ENCODE measurements around the gene TMEM132D.

TMEM132D gene

DNA sequence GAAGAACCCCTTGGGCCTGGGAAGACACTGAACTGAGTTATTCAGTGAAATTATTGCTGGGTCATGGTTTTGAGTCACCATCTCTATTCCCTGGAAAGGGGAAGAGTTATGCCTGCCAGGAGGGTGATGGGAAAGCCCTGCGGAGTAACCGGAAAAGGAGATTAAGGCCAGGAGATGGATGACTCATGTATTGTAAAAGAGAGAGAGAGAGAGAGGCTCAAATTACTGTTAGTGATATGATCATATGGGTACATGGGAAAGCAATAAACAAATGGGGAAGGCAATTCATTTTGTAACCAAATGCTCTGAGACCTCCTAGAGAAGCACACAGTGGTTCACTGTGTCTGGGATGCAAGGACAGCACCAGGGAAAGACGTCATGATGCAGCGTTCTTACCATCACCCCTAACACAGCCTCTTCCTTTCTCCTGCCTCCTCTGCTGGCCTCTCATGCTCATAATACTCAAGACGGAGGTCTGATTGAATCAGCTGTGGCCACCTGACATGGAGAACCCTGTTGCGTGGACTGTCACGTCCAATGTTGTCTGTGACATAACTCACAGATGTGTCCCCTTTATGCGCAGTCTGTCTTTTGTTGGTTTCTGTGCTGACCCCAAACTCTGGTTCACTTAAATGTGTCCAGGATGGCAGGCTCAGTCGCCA is 243.7 kb downstream of the TMEM132D start:
- Histone ChIP-seq H3K9ac (ENCODE audit: low read length in 5 of 5) (no peak overlapping the region), H3K36me3 (ENCODE audit: control insufficient read depth in 5 of 5, insufficient read depth in 5 of 5, low read length in 5 of 5) (no peaks in the 10 kb centered on the region), H3K4me1 (ENCODE audit: control insufficient read depth in 5 of 5, insufficient read depth in 5 of 5, low read length in 5 of 5) (no peaks in the 10 kb centered on the region), H3K9me3 (ENCODE audit: control insufficient read depth in 5 of 5, low read length in 5 of 5) (peaks cover 0 to 8% (median 0%) of the 10 kb centered on the region in 5 donors), H3K27me3 (ENCODE audit: control insufficient read depth in 5 of 5, insufficient read depth in 4 of 5, low read length in 5 of 5) (no peaks in the 10 kb centered on the region), H3K4me3 (ENCODE audit: low read depth in 1 of 5, low read length in 5 of 5) (no peak overlapping the region), H3K27ac (ENCODE audit: low read depth, low read length) (no peak overlapping the region)

DNA sequence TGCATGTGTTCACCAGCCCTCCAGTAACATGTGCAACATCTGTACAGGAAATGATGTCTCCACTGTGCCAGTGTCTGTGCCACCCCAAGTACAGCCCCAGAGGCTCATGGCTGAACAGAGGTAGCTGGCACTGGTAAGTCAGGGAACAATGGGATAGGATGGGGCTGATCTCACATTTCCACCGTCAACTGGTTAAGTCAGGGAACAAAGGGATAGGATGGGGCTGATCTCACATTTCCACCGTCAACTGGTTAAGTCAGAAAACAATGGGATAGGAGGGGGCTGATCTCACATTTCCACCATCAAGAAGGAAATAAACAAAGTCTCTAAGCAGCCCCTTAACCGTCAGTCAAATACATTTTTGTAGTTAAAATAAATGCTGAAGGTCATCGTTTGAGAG is 246.6 kb downstream of the TMEM132D start:
- Histone ChIP-seq H3K27me3 (ENCODE audit: control insufficient read depth in 5 of 5, insufficient read depth in 4 of 5, low read length in 5 of 5) (no peaks in the 10 kb centered on the region), H3K27ac (ENCODE audit: low read depth, low read length) (no peak overlapping the region), H3K36me3 (ENCODE audit: control insufficient read depth in 5 of 5, insufficient read depth in 5 of 5, low read length in 5 of 5) (no peaks in the 10 kb centered on the region), H3K4me3 (ENCODE audit: low read depth in 1 of 5, low read length in 5 of 5) (no peak overlapping the region), H3K9ac (ENCODE audit: low read length in 5 of 5) (no peak overlapping the region), H3K4me1 (ENCODE audit: control insufficient read depth in 5 of 5, insufficient read depth in 5 of 5, low read length in 5 of 5) (no peaks in the 10 kb centered on the region), H3K9me3 (ENCODE audit: control insufficient read depth in 5 of 5, low read length in 5 of 5) (peaks cover 2 to 14% (median 7%) of the 10 kb centered on the region in 5 donors)

DNA sequence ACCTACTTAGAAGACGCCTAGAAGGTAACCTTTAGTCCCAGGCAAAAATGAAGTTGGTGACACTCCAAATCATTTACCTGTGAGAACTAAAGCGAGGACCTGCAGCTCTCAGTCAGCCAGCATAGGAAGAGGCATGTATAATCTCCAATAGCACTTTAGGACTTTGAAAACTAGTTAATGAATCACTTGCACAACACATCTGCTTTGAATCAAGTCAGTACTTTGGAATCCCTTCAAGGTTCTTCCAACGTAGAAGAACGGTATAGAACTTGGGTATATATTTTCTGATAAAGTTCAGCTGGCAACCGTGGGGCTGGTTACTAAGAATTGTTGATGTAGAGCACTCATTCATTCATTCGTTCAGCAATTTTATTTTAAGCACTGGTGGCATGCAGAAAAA is 251.9 kb downstream of the TMEM132D start:
- H3K4me1 ChIP-seq (ENCODE audit: control insufficient read depth in 5 of 5, insufficient read depth in 5 of 5, low read length in 5 of 5), result no peaks in the 10 kb centered on the region
- H3K4me3 ChIP-seq (ENCODE audit: low read depth in 1 of 5, low read length in 5 of 5), result no peak overlapping the region
- H3K9ac ChIP-seq (ENCODE audit: low read length in 5 of 5), result no peak overlapping the region

DNA sequence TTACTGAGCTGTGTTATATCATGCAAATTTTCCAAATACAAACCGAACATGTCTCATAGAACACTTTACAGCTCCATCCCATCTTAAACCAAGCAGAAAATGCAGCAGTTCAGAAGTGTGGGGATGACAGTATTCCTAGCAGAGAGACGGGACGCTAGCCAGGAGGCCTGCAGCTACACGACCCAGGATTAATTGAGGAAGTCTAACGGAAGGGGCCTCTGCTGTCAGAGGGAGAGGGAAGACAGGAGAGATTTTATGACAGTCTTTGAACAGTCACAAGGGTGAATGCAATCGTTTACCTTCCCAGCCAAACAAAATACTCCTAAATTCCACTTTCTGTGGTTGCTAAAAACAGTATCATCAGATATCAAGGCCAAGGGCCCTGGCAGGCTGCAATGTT is 261.9 kb downstream of the TMEM132D start:
- H3K27ac ChIP-seq (ENCODE audit: low read depth, low read length), result no peak overlapping the region
- H3K4me1 ChIP-seq (ENCODE audit: control insufficient read depth in 5 of 5, insufficient read depth in 5 of 5, low read length in 5 of 5), result no peaks in the 10 kb centered on the region
- no peak overlapping the region for H3K4me3 ChIP-seq (ENCODE audit: low read depth in 1 of 5, low read length in 5 of 5)
- no peak overlapping the region for H3K9ac ChIP-seq (ENCODE audit: low read length in 5 of 5)
- no peaks in the 10 kb centered on the region for H3K27me3 ChIP-seq (ENCODE audit: control insufficient read depth in 5 of 5, insufficient read depth in 4 of 5, low read length in 5 of 5)
- H3K36me3 ChIP-seq (ENCODE audit: control insufficient read depth in 5 of 5, insufficient read depth in 5 of 5, low read length in 5 of 5), result no peaks in the 10 kb centered on the region
- no peaks in the 10 kb centered on the region for H3K9me3 ChIP-seq (ENCODE audit: control insufficient read depth in 5 of 5, low read length in 5 of 5)

More for the DNA sequence above, 251.9 kb downstream of the TMEM132D start:
- peaks cover 2 to 21% (median 5%) of the 10 kb centered on the region in 5 donors for H3K9me3 ChIP-seq (ENCODE audit: control insufficient read depth in 5 of 5, low read length in 5 of 5)
- H3K27me3 ChIP-seq (ENCODE audit: control insufficient read depth in 5 of 5, insufficient read depth in 4 of 5, low read length in 5 of 5), result no peaks in the 10 kb centered on the region
- H3K36me3 ChIP-seq (ENCODE audit: control insufficient read depth in 5 of 5, insufficient read depth in 5 of 5, low read length in 5 of 5), result no peaks in the 10 kb centered on the region
- no peak overlapping the region for H3K27ac ChIP-seq (ENCODE audit: low read depth, low read length)

DNA sequence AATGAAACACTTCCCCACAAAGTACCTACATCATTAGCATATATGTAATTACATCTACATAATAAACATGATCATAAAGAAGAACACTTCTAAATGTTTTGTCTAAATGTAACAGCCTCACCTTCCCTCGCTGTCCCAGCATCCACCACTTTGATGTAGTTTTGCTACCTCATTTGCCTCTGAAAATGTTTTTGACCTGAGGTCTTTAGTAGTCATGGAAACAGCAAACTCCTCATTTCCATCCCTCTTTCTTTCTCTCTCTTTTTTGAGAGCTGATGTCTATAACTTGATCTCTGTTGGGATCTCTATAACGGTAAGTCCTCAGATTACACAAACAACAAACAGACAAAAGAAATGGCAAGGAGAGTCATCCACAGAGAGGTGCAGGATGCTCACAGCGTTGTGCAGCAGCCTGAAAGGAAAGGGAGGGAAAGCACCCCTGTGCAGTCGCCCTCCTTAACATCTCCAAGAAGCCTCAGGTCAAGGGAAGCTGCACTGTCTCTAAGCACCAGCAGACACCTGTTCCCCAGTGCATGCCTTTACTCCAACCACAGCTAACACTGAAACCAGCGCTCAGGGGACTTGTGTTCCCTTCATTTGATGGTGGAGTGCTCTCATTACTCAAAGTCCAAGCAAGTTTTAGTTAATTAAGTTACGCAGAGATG is 268.7 kb downstream of the TMEM132D start:
- H3K27ac ChIP-seq (ENCODE audit: low read depth, low read length), result no peak overlapping the region
- H3K27me3 ChIP-seq (ENCODE audit: control insufficient read depth in 5 of 5, insufficient read depth in 4 of 5, low read length in 5 of 5), result no peaks in the 10 kb centered on the region

DNA sequence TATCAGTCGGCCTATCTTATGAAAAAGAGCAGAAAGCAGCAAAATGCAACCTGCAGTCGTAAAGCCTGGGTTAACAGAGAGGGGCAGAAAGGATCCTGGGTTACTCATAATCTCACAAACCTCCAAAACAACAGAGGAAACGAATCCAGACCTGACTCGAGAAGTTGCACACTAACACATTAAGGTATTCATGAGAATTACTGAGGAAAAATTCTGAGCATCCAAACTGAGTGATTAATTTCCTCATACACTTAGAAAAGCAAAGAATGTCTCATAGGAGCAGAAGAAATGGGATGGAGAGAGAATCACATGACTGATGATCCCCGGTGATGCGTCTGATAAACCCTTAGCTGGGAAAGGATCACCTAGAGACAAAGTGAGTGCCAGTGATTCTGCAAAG is 272.5 kb downstream of the TMEM132D start:
- no peaks in the 10 kb centered on the region for H3K27me3 ChIP-seq (ENCODE audit: control insufficient read depth in 5 of 5, insufficient read depth in 4 of 5, low read length in 5 of 5)
- no peaks in the 10 kb centered on the region for H3K36me3 ChIP-seq (ENCODE audit: control insufficient read depth in 5 of 5, insufficient read depth in 5 of 5, low read length in 5 of 5)
- no peak overlapping the region for H3K4me3 ChIP-seq (ENCODE audit: low read depth in 1 of 5, low read length in 5 of 5)
- no peak overlapping the region for H3K9ac ChIP-seq (ENCODE audit: low read length in 5 of 5)
- no peaks in the 10 kb centered on the region for H3K4me1 ChIP-seq (ENCODE audit: control insufficient read depth in 5 of 5, insufficient read depth in 5 of 5, low read length in 5 of 5)
- H3K27ac ChIP-seq (ENCODE audit: low read depth, low read length), result no peak overlapping the region
- peaks cover 0 to 3% (median 0%) of the 10 kb centered on the region in 5 donors for H3K9me3 ChIP-seq (ENCODE audit: control insufficient read depth in 5 of 5, low read length in 5 of 5)

More for the DNA sequence above, 268.7 kb downstream of the TMEM132D start:
- no peak overlapping the region for H3K4me3 ChIP-seq (ENCODE audit: low read depth in 1 of 5, low read length in 5 of 5)
- no peaks in the 10 kb centered on the region for H3K9me3 ChIP-seq (ENCODE audit: control insufficient read depth in 5 of 5, low read length in 5 of 5)
- no peaks in the 10 kb centered on the region for H3K36me3 ChIP-seq (ENCODE audit: control insufficient read depth in 5 of 5, insufficient read depth in 5 of 5, low read length in 5 of 5)
- no peaks in the 10 kb centered on the region for H3K4me1 ChIP-seq (ENCODE audit: control insufficient read depth in 5 of 5, insufficient read depth in 5 of 5, low read length in 5 of 5)
- H3K9ac ChIP-seq (ENCODE audit: low read length in 5 of 5), result no peak overlapping the region

DNA sequence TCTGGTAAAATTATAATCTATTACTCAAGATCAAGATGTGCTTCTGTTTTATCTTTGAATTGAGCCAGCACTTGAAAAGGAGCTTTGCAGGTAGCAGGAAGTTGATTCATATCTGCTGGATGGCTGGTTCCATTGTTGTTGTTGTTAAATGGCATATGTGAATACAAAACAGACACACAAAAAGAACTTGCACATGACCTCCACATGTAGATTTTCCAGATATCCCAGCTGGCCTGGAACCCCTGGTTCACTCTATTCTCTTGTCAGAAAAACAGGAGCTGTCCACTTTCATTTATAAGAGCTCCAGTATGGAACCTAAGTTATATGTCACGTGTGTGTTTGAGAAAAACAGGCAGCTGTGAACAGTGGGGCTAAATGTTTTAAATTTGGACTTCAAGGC is 273.9 kb downstream of the TMEM132D start:
- no peaks in the 10 kb centered on the region for H3K4me1 ChIP-seq (ENCODE audit: control insufficient read depth in 5 of 5, insufficient read depth in 5 of 5, low read length in 5 of 5)
- no peak overlapping the region for H3K27ac ChIP-seq (ENCODE audit: low read depth, low read length)
- no peak overlapping the region for H3K4me3 ChIP-seq (ENCODE audit: low read depth in 1 of 5, low read length in 5 of 5)
- no peaks in the 10 kb centered on the region for H3K27me3 ChIP-seq (ENCODE audit: control insufficient read depth in 5 of 5, insufficient read depth in 4 of 5, low read length in 5 of 5)
- H3K36me3 ChIP-seq (ENCODE audit: control insufficient read depth in 5 of 5, insufficient read depth in 5 of 5, low read length in 5 of 5), result no peaks in the 10 kb centered on the region
- peaks cover 0 to 3% (median 0%) of the 10 kb centered on the region in 5 donors for H3K9me3 ChIP-seq (ENCODE audit: control insufficient read depth in 5 of 5, low read length in 5 of 5)
- no peak overlapping the region for H3K9ac ChIP-seq (ENCODE audit: low read length in 5 of 5)

DNA sequence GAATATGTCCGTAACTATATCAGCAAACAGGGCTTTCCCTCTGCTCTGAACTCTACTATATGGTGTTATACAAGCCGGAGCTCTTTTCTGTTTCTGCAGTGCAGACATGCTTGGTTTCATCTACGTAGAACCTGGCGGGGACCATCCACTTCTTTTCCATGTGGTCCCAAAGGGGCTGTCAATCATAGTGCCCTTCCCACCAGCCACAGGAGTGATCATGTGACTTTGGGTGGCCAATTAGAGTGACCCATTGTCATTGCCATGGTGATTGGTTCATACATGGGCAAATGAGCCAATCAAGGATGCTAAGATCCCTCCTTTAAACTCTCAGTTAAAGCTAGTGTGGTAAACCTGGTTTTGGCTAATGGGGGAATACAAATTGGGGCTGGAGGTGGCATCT is 281.3 kb downstream of the TMEM132D start:
- Histone ChIP-seq H3K36me3 (ENCODE audit: control insufficient read depth in 5 of 5, insufficient read depth in 5 of 5, low read length in 5 of 5) (no peaks in the 10 kb centered on the region), H3K9me3 (ENCODE audit: control insufficient read depth in 5 of 5, low read length in 5 of 5) (peaks cover 0 to 18% (median 3%) of the 10 kb centered on the region in 5 donors), H3K27ac (ENCODE audit: low read depth, low read length) (no peak overlapping the region), H3K4me1 (ENCODE audit: control insufficient read depth in 5 of 5, insufficient read depth in 5 of 5, low read length in 5 of 5) (no peaks in the 10 kb centered on the region), H3K4me3 (ENCODE audit: low read depth in 1 of 5, low read length in 5 of 5) (no peak overlapping the region), H3K27me3 (ENCODE audit: control insufficient read depth in 5 of 5, insufficient read depth in 4 of 5, low read length in 5 of 5) (peaks cover 0 to 3% (median 0%) of the 10 kb centered on the region in 5 donors), H3K9ac (ENCODE audit: low read length in 5 of 5) (no peak overlapping the region)

DNA sequence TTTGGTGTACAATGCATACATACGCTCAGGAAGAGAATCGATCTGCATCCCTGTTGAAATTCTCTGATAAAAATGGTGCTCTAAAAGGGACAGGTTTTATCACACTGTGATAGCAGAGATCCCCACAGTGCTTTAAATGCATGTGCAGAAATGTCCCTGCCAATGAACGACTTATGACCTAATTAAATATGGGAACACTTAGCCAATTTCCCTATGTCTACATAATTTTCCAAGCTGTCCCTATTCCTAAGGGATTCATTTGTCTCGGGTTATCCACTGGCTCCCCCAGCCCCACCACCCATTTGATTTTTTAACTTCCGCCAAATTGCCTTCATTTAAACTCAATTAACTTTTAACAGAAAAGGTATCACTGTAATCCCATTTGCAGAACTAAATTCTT is 284.6 kb downstream of the TMEM132D start:
- Histone ChIP-seq H3K9me3 (ENCODE audit: control insufficient read depth in 5 of 5, low read length in 5 of 5) (peaks cover 0 to 16% (median 3%) of the 10 kb centered on the region in 5 donors), H3K27ac (ENCODE audit: low read depth, low read length) (no peak overlapping the region), H3K9ac (ENCODE audit: low read length in 5 of 5) (no peak overlapping the region), H3K4me3 (ENCODE audit: low read depth in 1 of 5, low read length in 5 of 5) (no peak overlapping the region), H3K4me1 (ENCODE audit: control insufficient read depth in 5 of 5, insufficient read depth in 5 of 5, low read length in 5 of 5) (no peaks in the 10 kb centered on the region), H3K27me3 (ENCODE audit: control insufficient read depth in 5 of 5, insufficient read depth in 4 of 5, low read length in 5 of 5) (peaks cover 0 to 3% (median 0%) of the 10 kb centered on the region in 5 donors), H3K36me3 (ENCODE audit: control insufficient read depth in 5 of 5, insufficient read depth in 5 of 5, low read length in 5 of 5) (no peaks in the 10 kb centered on the region)

DNA sequence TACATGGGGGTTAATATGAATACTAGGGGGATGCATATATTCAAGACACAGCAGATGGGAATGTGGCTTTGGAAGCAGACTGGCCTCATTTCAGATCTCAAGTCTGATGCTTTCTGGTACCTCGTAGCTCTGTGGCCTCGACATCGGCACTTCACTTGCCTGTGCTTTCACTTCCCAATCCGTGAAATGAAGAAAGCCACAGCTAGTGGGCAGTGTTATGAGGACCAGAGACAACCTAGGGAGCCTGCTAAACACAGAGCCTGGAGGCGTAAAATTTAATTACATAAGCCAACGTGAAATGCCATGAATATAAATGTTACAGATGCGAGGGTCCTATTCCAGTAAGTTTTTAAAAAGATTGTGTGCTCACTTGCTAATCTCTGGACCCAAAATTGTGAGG is 286.0 kb downstream of the TMEM132D start:
- no peak overlapping the region for H3K9ac ChIP-seq (ENCODE audit: low read length in 5 of 5)
- no peak overlapping the region for H3K27ac ChIP-seq (ENCODE audit: low read depth, low read length)
- no peaks in the 10 kb centered on the region for H3K4me1 ChIP-seq (ENCODE audit: control insufficient read depth in 5 of 5, insufficient read depth in 5 of 5, low read length in 5 of 5)
- no peaks in the 10 kb centered on the region for H3K36me3 ChIP-seq (ENCODE audit: control insufficient read depth in 5 of 5, insufficient read depth in 5 of 5, low read length in 5 of 5)
- peaks cover 0 to 19% (median 3%) of the 10 kb centered on the region in 5 donors for H3K9me3 ChIP-seq (ENCODE audit: control insufficient read depth in 5 of 5, low read length in 5 of 5)
- H3K4me3 ChIP-seq (ENCODE audit: low read depth in 1 of 5, low read length in 5 of 5), result no peak overlapping the region
- peaks cover 0 to 3% (median 0%) of the 10 kb centered on the region in 5 donors for H3K27me3 ChIP-seq (ENCODE audit: control insufficient read depth in 5 of 5, insufficient read depth in 4 of 5, low read length in 5 of 5)
